ENCODE results near the gene CLK2.

Gene CLK2

DNA sequence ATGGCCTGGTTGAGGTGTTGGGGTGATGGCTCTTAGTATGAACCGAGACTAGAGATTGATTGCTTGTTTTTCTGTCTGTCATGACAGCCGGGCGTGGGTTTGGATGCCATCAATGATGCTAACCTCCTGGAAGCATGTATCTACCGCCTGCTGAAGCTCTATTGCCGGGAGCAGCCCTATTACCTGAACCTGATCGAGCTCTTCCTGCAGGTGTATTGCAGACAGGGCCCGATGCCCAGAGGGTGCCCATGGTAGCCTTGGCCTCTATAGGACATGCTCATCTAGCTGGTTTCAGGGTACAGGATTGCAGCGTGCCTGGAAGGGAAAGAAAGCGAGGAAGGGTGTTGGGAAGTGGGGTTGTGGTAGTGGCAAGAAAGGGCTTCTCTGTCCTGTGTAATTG is 44.8 kb upstream of the CLK2 start:
- H3K27ac ChIP-seq: no peak overlapping the region
- TF ChIP-seq, protein P1, sequence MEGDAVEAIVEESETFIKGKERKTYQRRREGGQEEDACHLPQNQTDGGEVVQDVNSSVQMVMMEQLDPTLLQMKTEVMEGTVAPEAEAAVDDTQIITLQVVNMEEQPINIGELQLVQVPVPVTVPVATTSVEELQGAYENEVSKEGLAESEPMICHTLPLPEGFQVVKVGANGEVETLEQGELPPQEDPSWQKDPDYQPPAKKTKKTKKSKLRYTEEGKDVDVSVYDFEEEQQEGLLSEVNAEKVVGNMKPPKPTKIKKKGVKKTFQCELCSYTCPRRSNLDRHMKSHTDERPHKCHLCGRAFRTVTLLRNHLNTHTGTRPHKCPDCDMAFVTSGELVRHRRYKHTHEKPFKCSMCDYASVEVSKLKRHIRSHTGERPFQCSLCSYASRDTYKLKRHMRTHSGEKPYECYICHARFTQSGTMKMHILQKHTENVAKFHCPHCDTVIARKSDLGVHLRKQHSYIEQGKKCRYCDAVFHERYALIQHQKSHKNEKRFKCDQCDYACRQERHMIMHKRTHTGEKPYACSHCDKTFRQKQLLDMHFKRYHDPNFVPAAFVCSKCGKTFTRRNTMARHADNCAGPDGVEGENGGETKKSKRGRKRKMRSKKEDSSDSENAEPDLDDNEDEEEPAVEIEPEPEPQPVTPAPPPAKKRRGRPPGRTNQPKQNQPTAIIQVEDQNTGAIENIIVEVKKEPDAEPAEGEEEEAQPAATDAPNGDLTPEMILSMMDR (conservative IDR thresholded peaks at IDR 0.05): no peak

DNA sequence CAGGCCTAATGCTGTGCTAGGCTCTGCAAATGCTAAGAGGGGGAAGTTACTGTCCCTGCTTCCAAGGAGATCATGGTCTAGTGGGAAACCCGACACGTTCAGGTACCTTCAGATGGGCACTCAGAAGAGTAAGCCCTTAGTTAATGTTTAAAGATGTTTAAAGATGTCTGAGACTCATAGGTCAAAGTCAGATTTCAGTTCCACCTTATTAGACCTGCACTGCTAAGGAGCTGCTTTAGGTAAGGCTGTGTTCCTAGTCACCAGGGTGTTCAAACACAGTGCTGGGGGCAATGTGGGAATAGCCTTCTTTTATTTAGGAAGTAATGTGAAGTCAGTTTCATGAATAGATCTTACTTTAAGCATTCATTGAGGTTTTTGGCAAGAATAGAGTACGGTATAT is 43.6 kb upstream of the CLK2 start:
- TF ChIP-seq, protein P1 (conservative IDR thresholded peaks at IDR 0.05): no peak
- no peak overlapping the region for H3K27ac ChIP-seq

DNA sequence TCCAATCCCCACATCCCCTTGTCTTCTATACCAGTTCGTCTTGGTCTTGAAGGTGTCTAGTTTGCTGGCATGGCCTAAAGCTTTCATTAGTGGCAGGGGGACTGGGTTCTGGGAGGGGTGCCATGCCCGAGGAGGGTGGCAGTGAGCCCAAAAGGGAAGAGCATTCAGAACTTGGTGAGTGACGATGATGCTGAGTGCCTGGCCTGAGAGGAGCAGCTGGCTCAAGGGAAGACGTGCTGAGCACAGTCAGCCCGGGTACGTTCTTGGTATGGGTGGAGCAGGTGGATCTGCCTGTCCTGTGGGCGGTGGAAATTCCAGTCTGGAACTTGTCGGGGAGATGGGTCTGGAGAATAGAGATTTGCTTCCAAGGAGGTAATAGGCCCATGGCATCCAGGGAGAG is 40.0 kb upstream of the CLK2 start:
- TF ChIP-seq, protein P1 (conservative IDR thresholded peaks at IDR 0.05): no peak
- H3K27ac ChIP-seq: no peak overlapping the region

DNA sequence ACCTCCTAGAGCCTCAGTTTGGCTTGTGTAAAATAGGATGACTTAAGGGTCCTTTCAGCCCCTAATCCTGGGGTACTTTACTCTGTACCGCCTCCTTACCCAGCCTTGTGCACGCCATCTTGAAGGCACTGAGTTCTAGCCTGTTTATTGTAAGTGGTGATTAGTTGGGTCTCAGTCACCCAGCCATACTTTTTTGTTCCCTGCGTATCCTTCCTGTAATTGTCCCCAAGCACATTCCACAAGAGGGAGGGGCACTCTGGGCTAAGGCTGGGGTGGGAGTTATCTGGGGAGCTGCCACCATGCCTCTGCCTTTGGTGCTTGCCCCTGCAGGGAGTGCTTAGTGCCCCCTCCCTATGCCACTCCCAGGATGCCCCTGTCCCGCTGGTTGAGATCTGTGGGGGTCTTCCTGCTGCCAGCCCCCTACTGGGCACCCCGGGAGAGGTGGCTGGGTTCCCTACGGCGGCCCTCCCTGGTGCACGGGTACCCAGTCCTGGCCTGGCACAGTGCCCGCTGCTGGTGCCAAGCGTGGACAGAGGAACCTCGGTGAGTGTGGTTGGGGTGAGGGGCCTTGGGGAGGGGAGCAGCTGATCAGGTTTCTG is 36.2 kb upstream of the CLK2 start:
- peak overlapping the region; percentile 88 for H3K27ac ChIP-seq

DNA sequence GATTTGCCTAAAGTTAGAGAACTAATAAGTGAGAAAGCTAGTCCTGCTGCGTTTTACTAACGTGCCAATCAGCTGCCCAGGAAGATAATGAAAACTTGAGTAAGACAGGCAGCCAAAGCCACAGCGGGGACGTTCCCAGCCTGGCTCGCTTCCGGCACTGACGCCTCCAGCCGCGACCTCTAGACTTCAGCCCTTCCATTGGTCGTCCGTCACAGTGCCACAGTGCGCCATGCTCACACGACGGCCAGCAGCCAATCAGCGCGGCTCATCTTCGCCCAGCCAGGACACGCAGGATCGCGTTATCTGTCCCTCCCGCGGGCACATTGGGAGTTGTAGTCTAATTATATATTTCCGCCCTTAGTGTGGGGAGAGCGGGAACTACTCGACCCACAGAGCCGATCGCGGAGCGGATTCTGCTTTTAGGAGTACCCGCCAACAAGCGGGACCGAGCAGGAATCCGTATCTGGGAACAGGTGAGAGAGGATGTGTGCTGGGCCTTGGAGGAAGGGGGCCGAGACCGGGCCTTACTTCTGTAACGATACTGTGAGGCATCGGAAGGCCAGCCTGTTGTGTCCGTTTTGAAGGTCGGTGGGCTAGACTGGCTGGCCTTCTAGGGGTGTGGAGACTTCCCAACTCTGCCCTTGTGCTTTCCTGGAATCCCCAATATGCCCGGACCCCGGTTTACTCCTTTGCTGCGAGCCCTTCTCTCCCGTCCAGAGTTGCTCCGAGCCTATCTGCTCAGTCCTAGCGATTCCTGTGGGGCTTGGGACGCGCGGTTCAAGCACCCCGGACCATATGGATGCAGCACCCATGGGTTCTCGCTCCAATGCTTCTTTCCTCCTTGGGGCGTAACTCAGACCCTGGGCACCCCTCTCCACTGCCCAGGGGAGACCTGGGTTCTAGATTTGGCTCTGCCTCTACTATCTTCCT is 35.5 kb upstream of the CLK2 start, which contains the start of gene FDPS:
Gene FDPS, plus strand, starts transcription at position 374 of the 930 bp plus-strand sequence. CDS start 924 bp downstream, outside the sequence.
- TF ChIP-seq, protein P1 (conservative IDR thresholded peaks at IDR 0.05): no peak
- peak within 1 kb of the TSS; percentile 88 for H3K27ac ChIP-seq

More for the DNA sequence above, 36.2 kb upstream of the CLK2 start:
- TF ChIP-seq, protein P1 (conservative IDR thresholded peaks at IDR 0.05): no peak

DNA sequence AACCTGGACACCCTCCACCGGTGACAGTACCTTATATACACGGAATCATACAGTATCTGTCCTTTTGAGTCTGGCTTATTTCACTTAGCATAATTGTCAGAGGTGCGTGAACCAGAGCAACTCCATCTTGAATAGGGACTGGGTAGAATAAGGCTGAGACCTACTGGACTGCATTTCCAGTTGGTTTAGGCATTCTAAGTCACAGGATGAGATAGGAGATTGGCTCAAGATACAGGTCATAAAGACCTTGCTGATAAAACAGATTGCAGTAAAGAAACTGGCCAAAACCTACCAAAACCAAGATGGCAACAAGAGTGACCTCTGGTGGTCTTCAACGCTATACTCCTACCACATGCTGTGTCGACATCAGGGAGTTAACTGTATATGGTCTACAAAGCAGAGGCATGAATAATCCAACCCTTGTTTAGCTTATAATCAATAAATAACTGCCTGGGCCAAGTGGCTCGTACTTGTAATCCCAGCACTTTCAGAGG is 34.0 kb upstream of the CLK2 start:
- peak overlapping the region; percentile 88 for H3K27ac ChIP-seq

More for the DNA sequence above, 34.0 kb upstream of the CLK2 start:
- TF ChIP-seq, protein P1 (conservative IDR thresholded peaks at IDR 0.05): no peak
